Memory B cell (primary cell): ENCODE measurements around the gene ST6GALNAC1.

Source experiments
- ATAC-seq: fragments of 150-1000 bp; cut with Tn5 transposase; 2 replicates; pipeline ENCODE4 v1.10.0; 2021; ENCODE audit warnings: low read depth, mild to moderate bottlenecking, moderate library complexity
- DNase-seq, 2 donors: peaks; one replicate each; pipeline ENCODE4 v3.0.0; 2022; ENCODE audit warnings: low spot score in 2 of 2
- H3K27ac Mint-ChIP-seq: one replicate; pipeline ENCODE4 v1.8.0; 2022; ENCODE audit warnings: mild to moderate bottlenecking, moderate library complexity, mixed read lengths
- H3K27me3 Mint-ChIP-seq: one replicate; pipeline ENCODE4 v1.8.0; 2022; ENCODE audit warnings: mixed read lengths
- H3K36me3 Mint-ChIP-seq: one replicate; pipeline ENCODE4 v1.8.0; 2022; ENCODE audit warnings: mild to moderate bottlenecking, mixed read lengths
- H3K4me1 Mint-ChIP-seq: one replicate; pipeline ENCODE4 v1.8.0; 2022; ENCODE audit warnings: mixed read lengths
- H3K4me3 Mint-ChIP-seq: one replicate; pipeline ENCODE4 v1.8.0; 2022; ENCODE audit warnings: mild to moderate bottlenecking, moderate library complexity, mixed read lengths
- H3K9me3 Mint-ChIP-seq: one replicate; pipeline ENCODE4 v1.8.0; 2022; ENCODE audit warnings: mixed read lengths

The ST6GALNAC1 gene, protein sequence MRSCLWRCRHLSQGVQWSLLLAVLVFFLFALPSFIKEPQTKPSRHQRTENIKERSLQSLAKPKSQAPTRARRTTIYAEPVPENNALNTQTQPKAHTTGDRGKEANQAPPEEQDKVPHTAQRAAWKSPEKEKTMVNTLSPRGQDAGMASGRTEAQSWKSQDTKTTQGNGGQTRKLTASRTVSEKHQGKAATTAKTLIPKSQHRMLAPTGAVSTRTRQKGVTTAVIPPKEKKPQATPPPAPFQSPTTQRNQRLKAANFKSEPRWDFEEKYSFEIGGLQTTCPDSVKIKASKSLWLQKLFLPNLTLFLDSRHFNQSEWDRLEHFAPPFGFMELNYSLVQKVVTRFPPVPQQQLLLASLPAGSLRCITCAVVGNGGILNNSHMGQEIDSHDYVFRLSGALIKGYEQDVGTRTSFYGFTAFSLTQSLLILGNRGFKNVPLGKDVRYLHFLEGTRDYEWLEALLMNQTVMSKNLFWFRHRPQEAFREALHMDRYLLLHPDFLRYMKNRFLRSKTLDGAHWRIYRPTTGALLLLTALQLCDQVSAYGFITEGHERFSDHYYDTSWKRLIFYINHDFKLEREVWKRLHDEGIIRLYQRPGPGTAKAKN

DNA sequence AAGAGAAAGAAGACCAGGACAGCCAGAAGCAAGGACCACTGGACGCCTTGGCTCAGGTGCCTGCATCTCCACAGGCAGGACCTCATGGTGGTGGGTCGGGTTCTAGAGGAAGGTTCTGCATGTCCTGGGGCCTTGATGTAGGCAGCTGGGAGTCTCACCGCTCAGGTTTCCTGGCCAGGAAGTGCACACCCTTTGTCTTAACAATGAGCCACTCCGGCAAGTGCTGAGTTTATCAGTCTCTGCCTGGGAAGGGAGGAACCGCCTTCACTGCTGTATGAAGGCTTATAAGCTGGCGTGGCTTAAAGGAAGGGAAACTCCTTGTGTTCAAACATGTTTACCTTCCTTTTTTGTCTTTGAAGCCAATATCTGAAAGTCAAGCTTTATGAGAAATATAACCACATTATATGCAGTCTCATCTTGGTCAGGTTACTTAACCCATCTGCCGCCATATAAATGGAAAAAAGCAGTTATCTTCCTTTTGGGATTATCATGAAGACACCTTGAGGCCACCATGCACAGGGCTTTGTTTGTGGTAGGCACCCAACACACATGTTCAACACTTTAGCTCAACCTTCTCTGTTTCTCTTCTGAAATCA lies at the start of gene ST6GALNAC1:
Gene ST6GALNAC1, minus strand, starts transcription at position 205 of the 596 bp plus-strand sequence. Its CDS starts 119 bp downstream, at position 86.
- Mint-ChIP-seq H3K36me3 (no peaks in the 10 kb centered on the region), H3K4me3 (no peak within 1 kb of the TSS), H3K27ac (no peak within 1 kb of the TSS), H3K27me3 (peaks cover 20% of the 10 kb centered on the region), H3K9me3 (peaks cover 8% of the 10 kb centered on the region), H3K4me1 (no peaks in the 10 kb centered on the region)
- ATAC-seq (no peak), DNase-seq (no peak)

- ATAC-seq (no peak), DNase-seq (no peak)
- no peak overlapping the region for H3K27ac Mint-ChIP-seq
- H3K36me3 Mint-ChIP-seq, result peaks cover 1% of the 10 kb centered on the region
- peaks cover 9% of the 10 kb centered on the region for H3K27me3 Mint-ChIP-seq
- H3K4me3 Mint-ChIP-seq, result no peak overlapping the region
- H3K4me1 Mint-ChIP-seq, result peaks cover 5% of the 10 kb centered on the region
- H3K9me3 Mint-ChIP-seq, result no peaks in the 10 kb centered on the region
Measured at GRCh38 chr17:76691379-76692191, 48.0 kb upstream of the ST6GALNAC1 start.

- H3K4me1 Mint-ChIP-seq, result peaks cover 2% of the 10 kb centered on the region
- H3K9me3 Mint-ChIP-seq, result no peaks in the 10 kb centered on the region
- DNase-seq, result no peak
- H3K4me3 Mint-ChIP-seq, result no peak overlapping the region
- peaks cover 9% of the 10 kb centered on the region for H3K27me3 Mint-ChIP-seq
- H3K27ac Mint-ChIP-seq, result no peak overlapping the region
- H3K36me3 Mint-ChIP-seq, result peaks cover 1% of the 10 kb centered on the region
- ATAC-seq, result no peak
Measured at GRCh38 chr17:76690596-76691280, 47.2 kb upstream of the ST6GALNAC1 start.

DNA sequence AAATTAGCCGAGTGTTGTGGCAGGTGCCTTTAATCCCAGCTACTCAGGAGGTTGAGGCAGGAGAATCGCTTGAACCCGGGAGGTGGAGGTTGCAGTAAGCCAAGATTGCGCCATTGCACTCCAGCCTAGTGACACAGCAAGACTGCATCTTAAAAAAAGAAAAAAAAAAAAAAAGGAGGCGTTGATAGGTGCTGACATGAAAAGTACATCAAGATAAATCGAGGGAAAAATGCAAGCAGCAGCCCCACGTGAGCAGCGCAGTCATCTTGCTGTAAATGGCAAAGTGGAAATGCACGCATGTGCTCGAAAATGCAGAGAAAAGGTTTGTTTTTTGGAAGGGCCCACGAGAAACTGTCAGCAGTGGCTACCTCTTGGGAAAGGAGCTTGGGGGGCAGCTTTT lies 46.3 kb upstream of the ST6GALNAC1 start:
- ATAC-seq, result no peak
- H3K4me3 Mint-ChIP-seq, result no peak overlapping the region
- H3K36me3 Mint-ChIP-seq, result no peaks in the 10 kb centered on the region
- H3K27ac Mint-ChIP-seq, result no peak overlapping the region
- DNase-seq, result no peak
- peaks cover 7% of the 10 kb centered on the region for H3K27me3 Mint-ChIP-seq
- H3K9me3 Mint-ChIP-seq, result no peaks in the 10 kb centered on the region
- H3K4me1 Mint-ChIP-seq, result no peaks in the 10 kb centered on the region

- no peak overlapping the region for H3K27ac Mint-ChIP-seq
- H3K27me3 Mint-ChIP-seq, result peaks cover 6% of the 10 kb centered on the region
- H3K4me1 Mint-ChIP-seq, result no peaks in the 10 kb centered on the region
- DNase-seq (no peak), ATAC-seq (no peak)
- H3K9me3 Mint-ChIP-seq, result no peaks in the 10 kb centered on the region
- H3K36me3 Mint-ChIP-seq, result no peaks in the 10 kb centered on the region
- no peak overlapping the region for H3K4me3 Mint-ChIP-seq
Measured at GRCh38 chr17:76688165-76688622, 44.6 kb upstream of the ST6GALNAC1 start.

DNA sequence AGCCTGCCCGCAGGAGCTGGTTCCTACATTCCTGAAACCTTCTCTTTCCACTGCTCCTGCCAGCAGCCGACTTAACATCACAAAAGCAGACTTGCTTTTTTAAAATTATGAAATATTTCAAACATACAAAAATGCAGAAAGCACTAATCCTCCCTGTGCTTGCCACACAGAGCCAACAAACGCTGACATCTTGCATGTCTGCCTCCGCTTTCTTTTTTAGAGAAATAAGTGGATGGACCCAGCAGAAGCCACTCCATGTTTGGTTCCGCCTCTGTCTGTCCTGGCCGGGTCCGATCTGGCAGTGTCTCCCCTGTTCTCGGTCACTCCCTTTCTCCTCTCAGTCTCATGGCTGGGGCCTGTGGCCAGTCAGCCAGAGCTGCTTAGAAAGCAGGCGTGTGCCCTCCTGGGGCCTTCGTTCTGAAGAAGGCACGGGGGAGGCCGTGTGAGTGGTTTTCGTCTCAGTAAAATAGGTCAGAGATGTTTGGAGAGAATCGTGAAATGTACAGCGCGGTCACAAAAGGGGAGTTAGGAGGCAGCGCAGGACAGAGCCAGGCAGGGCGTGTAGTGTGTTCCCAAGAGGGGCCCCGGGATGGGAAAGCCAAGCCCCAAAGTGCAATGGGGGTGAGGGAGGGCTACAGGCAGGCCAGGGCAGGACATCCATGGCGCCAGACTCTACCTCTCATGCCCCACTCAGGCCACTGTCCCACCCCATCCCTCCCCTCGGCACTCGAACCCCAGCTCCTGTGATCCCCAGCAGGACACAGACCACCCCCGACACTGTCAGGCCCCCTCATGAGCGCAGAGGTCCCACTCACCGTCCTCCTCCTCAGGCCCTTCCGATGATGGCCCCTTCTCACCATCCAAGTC lies 44.0 kb upstream of the ST6GALNAC1 start:
- DNase-seq (no peak), ATAC-seq (no peak)
- no peaks in the 10 kb centered on the region for H3K9me3 Mint-ChIP-seq
- H3K36me3 Mint-ChIP-seq, result no peaks in the 10 kb centered on the region
- peaks cover 6% of the 10 kb centered on the region for H3K27me3 Mint-ChIP-seq
- no peak overlapping the region for H3K4me3 Mint-ChIP-seq
- no peaks in the 10 kb centered on the region for H3K4me1 Mint-ChIP-seq
- no peak overlapping the region for H3K27ac Mint-ChIP-seq

DNA sequence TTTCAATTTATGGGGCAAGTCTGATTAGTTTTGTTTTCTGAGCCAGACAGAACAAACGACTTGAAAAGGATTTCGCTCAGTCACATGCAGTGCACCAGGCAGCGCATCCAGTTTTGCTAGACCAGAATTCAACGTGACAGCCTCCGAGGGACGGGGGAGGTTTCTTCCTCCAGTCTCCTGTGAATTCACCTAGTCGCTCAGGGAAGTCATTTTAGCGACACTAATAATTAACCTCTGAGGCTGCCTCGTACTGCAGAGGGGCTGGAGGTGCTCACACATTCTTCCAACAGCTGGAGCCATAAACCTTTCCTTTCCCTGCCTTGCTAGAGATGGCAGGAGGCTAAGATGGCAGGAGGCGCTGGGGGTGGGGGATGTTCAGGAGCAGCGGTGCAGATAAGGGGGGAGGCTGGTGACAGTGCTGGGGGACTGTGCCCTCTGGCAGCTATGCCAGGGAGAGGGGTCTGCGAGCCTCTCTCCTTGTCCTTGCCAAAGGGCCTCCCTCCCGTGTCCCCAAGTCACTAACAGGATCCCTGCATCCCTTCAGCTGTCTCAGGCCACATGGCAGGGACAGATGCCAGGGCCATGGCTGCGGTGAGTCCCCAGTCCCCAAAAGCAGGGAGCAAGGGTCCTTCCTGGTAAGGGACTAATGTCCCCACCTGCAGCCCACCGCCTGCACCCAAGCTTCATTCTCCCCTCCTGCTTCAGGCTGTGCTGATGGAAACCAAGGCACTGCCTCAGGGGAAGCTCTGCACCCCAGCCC lies 43.2 kb upstream of the ST6GALNAC1 start:
- Mint-ChIP-seq H3K4me3 (no peak overlapping the region), H3K27me3 (peaks cover 10% of the 10 kb centered on the region), H3K4me1 (no peaks in the 10 kb centered on the region), H3K9me3 (no peaks in the 10 kb centered on the region), H3K36me3 (no peaks in the 10 kb centered on the region), H3K27ac (no peak overlapping the region)
- ATAC-seq (no peak), DNase-seq (no peak)

DNA sequence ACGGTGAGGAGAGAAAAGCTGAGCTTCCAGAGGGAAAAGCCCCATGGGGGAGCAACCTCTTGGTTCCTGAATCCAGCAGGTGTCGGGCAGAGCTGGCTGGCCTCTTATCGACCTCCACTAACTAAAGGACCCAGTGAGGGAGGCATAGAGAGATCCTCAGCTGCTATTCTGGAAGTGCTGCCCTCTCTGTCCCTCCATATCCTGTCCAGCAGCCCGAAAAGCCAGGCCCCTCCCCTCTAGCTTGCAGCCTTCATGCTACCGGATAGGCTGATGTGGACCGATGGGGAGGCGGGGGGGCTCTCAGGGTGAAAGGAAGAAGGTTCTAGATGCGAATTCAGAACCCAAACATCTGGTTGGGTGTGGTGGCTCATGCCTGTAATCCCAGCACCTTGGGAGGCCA lies 42.3 kb upstream of the ST6GALNAC1 start:
- peaks cover 10% of the 10 kb centered on the region for H3K27me3 Mint-ChIP-seq
- no peaks in the 10 kb centered on the region for H3K36me3 Mint-ChIP-seq
- DNase-seq, result no peak

DNA sequence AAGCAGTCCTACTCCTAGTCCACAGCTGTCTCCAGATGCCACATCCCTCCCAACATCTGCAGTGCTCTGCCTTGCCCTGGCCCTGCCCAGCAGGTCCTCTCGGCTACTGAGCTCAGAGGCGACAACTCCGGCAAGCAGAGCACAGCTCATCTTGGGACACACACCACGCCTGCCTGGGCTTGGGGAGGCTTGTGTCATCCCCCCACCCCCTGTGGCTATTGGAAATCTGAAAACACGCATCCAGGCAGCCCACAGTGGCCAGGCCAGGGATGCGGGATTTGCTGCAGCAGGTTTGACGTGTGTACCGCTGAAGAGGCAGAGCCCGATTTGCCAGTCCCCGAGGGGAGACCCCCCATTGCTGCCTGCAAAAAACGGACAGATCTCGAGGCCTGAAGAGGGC lies 41.8 kb upstream of the ST6GALNAC1 start:
- Mint-ChIP-seq H3K4me1 (no peaks in the 10 kb centered on the region), H3K27ac (no peak overlapping the region), H3K36me3 (no peaks in the 10 kb centered on the region), H3K9me3 (no peaks in the 10 kb centered on the region), H3K27me3 (peaks cover 10% of the 10 kb centered on the region), H3K4me3 (no peak overlapping the region)
- no peak for DNase-seq
- ATAC-seq, result no peak

More for the DNA sequence above, 42.3 kb upstream of the ST6GALNAC1 start:
- no peaks in the 10 kb centered on the region for H3K4me1 Mint-ChIP-seq
- H3K9me3 Mint-ChIP-seq, result no peaks in the 10 kb centered on the region
- ATAC-seq, result no peak
- H3K27ac Mint-ChIP-seq, result no peak overlapping the region
- no peak overlapping the region for H3K4me3 Mint-ChIP-seq

DNA sequence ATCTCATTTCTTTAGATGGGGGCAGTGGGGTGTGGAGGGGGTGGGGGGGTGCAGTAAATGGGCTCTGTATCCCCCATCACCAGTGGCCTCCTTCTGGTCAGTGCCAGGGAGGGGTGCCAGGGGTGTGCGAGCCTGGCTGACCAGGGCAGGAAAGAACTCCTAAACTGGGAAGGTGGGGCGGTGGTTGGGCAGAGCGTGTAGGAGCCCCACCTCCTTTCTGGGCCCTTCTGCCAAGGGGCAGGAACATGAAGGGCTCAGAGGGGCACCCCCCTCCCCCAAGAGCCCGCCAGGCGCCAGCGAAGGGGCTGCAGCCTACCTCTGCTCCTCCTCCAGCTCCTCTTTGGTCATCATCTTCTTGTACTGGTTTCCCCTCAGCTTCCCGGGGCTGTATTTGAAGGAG lies 41.2 kb upstream of the ST6GALNAC1 start:
- Mint-ChIP-seq H3K4me1 (no peaks in the 10 kb centered on the region), H3K4me3 (no peak overlapping the region), H3K9me3 (no peaks in the 10 kb centered on the region), H3K36me3 (no peaks in the 10 kb centered on the region), H3K27me3 (peaks cover 10% of the 10 kb centered on the region), H3K27ac (no peak overlapping the region)
- DNase-seq (no peak), ATAC-seq (no peak)

DNA sequence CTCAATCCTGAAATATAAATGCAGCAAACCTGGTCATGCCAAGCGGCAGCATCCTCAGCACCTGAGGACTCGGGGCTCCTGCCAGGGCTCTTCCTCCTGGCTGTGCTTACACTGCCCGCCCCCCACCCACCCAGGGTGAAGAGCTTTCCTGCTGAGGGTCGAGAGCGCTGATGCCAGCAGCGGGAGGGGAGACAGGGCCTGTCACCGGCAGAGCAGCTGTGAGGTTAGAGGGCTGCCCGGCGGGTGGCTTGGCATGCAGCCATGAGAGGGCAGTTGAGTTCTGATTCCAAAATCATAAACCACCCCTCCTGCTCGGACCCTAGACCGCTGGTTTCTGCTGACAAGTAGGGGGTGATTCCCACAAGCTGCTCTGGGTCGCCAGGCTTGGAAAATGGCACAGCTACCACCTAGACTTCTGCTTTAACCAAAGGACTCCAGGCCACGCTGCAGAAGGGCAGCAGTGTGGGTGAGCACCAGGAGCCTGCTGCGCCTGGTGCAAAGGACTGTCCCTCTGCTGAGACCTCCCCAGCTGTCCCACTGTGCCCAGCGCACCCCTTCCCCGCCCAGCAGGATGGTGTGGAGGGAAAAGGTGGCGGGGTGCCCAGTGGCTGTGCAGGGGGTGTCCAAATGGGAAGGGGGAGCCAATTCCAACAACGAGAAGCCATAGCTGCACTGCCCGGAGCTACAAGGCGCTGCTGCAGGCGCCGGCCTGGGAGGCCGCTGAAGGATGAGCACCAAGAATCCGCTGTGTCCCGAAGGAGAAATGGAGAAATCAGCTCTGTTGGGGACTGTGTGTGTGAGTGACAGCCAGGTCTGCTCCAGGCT lies 40.6 kb upstream of the ST6GALNAC1 start:
- H3K27ac Mint-ChIP-seq, result no peak overlapping the region
- H3K4me3 Mint-ChIP-seq, result no peak overlapping the region
- DNase-seq (no peak), ATAC-seq (no peak)
- no peaks in the 10 kb centered on the region for H3K36me3 Mint-ChIP-seq
- H3K9me3 Mint-ChIP-seq, result no peaks in the 10 kb centered on the region
- no peaks in the 10 kb centered on the region for H3K4me1 Mint-ChIP-seq
- H3K27me3 Mint-ChIP-seq, result peaks cover 10% of the 10 kb centered on the region
